Measurements from ENCODE around the gene GHR. TPM values are rescaled to one million over a fixed set of nuclear protein-coding genes. Genes with fewer than 3 reads are reported as not detected.
"Not testable (repeated sequence)": the region's sequence is repeated elsewhere in the genome, so short reads cannot be mapped to it uniquely, and the experiment has no call there.

The GHR gene
- total RNA-seq, 2 experiments from 2014 or later: not detected

GRCh38 chr5:42677156-42677842, 254.1 kb downstream of the GHR start:
- H3K9me2 ChIP-seq (ENCODE audit: insufficient read depth, low read length): no peaks in the 10 kb centered on the region
- no peaks in the 10 kb centered on the region for H3K4me1 ChIP-seq (ENCODE audit: insufficient read depth, low read length, poor library complexity, severe bottlenecking)
- CTCF ChIA-PET (ENCODE audit: unreplicated experiment): no interaction called here
- no peak overlapping the region for H3K4me2 ChIP-seq (ENCODE audit: low read length)
- no peaks in the 10 kb centered on the region for H3K9me3 ChIP-seq (ENCODE audit: low read length)
- POLR2A ChIA-PET: interaction anchor here (1.2 to 1.3 kb wide), 2 partner anchors 11 to 19 kb away, joined by 3 to 5 read pairs; no protein-coding TSS in a partner anchor
- no peak overlapping the region for H3K4me3 ChIP-seq (ENCODE audit: low read depth, low read length, poor library complexity, severe bottlenecking)
- intact Hi-C loops (cut with micrococcal nuclease; ENCODE audit: unreplicated experiment): no loop called here
- H3K79me2 ChIP-seq (ENCODE audit: insufficient read depth, low read depth, low read length): no peaks in the 10 kb centered on the region
- no peak overlapping the region for H2AFZ ChIP-seq (ENCODE audit: low read length)
- H4K20me1 ChIP-seq (ENCODE audit: insufficient read depth, low read length): no peaks in the 10 kb centered on the region
- TF ChIP-seq EZH2phosphoT487 (IDR thresholded peaks at IDR 0.05; ENCODE audit: borderline replicate concordance, low read depth, low read length) (no peak), CTCF (conservative IDR thresholded peaks at IDR 0.05; ENCODE audit: low read length) (no peak)
- H3K36me3 ChIP-seq (ENCODE audit: insufficient read depth, low read length): no peaks in the 10 kb centered on the region
- DNase-seq (ENCODE audit: low spot score): no peak
- no TSS peak for BruUV-seq (replicated peaks)
- no peak overlapping the region for H3K27ac ChIP-seq (ENCODE audit: low read depth, low read length, poor library complexity, severe bottlenecking)

GRCh38 chr5:42680046-42680445, 256.8 kb downstream of the GHR start:
- intact Hi-C loops (cut with micrococcal nuclease; ENCODE audit: unreplicated experiment): no loop called here
- DNase-seq (ENCODE audit: low spot score): no peak
- Histone ChIP-seq H3K4me2 (ENCODE audit: low read length) (no peak overlapping the region), H3K9me2 (ENCODE audit: insufficient read depth, low read length) (no peaks in the 10 kb centered on the region), H3K36me3 (ENCODE audit: insufficient read depth, low read length) (no peaks in the 10 kb centered on the region), H3K9me3 (ENCODE audit: low read length) (no peaks in the 10 kb centered on the region), H3K79me2 (ENCODE audit: insufficient read depth, low read depth, low read length) (no peaks in the 10 kb centered on the region), H2AFZ (ENCODE audit: low read length) (no peak overlapping the region), H3K27ac (ENCODE audit: low read depth, low read length, poor library complexity, severe bottlenecking) (no peak overlapping the region), H3K4me3 (ENCODE audit: low read depth, low read length, poor library complexity, severe bottlenecking) (no peak overlapping the region), H3K4me1 (ENCODE audit: insufficient read depth, low read length, poor library complexity, severe bottlenecking) (no peaks in the 10 kb centered on the region), H4K20me1 (ENCODE audit: insufficient read depth, low read length) (no peaks in the 10 kb centered on the region)
- ChIA-PET CTCF (ENCODE audit: unreplicated experiment) (no interaction called here), POLR2A (no interaction called here)
- TF ChIP-seq CTCF (conservative IDR thresholded peaks at IDR 0.05; ENCODE audit: low read length) (no peak), EZH2phosphoT487 (IDR thresholded peaks at IDR 0.05; ENCODE audit: borderline replicate concordance, low read depth, low read length) (no peak)
- BruUV-seq (replicated peaks): no TSS peak

GRCh38 chr5:42685078-42685477, 261.8 kb downstream of the GHR start:
- H3K27ac ChIP-seq (ENCODE audit: low read depth, low read length, poor library complexity, severe bottlenecking); CTCF ChIA-PET (ENCODE audit: unreplicated experiment); H3K36me3 ChIP-seq (ENCODE audit: insufficient read depth, low read length); H3K4me1 ChIP-seq (ENCODE audit: insufficient read depth, low read length, poor library complexity, severe bottlenecking); H3K4me3 ChIP-seq (ENCODE audit: low read depth, low read length, poor library complexity, severe bottlenecking); H3K9me2 ChIP-seq (ENCODE audit: insufficient read depth, low read length); H3K79me2 ChIP-seq (ENCODE audit: insufficient read depth, low read depth, low read length); BruUV-seq (replicated peaks); H2AFZ ChIP-seq (ENCODE audit: low read length); POLR2A ChIA-PET; H3K9me3 ChIP-seq (ENCODE audit: low read length); intact Hi-C loops (cut with micrococcal nuclease; ENCODE audit: unreplicated experiment); DNase-seq (ENCODE audit: low spot score); H3K4me2 ChIP-seq (ENCODE audit: low read length); H4K20me1 ChIP-seq (ENCODE audit: insufficient read depth, low read length): not testable (repeated sequence)
